HepG2 (cell line): ENCODE data around the gene MICAL3.

Experiments
- MAFK ChIP-seq, 2 experiments: IDR thresholded peaks in 1 of 2; conservative IDR thresholded peaks in 1 of 2; 2 replicates each; pipeline ENCODE4 v1.6.1; 2011; ENCODE audit warnings: improper control_type of control experiment in 2 of 2, low read length in 2 of 2
- MED13 ChIP-seq: sonication (generic); formaldehyde crosslinking; IDR thresholded peaks from 2 replicates; pipeline ENCODE4 v1.5.0; 2020; ENCODE audit warnings: missing genetic modification reagents
- MEIS2 ChIP-seq: sonication (generic); formaldehyde crosslinking; IDR thresholded peaks from 2 replicates; pipeline ENCODE4 v1.9.0; 2021; ENCODE audit warnings: mild to moderate bottlenecking, missing genetic modification reagents
- NFE2L1 ChIP-seq: sonication (generic); formaldehyde crosslinking; IDR thresholded peaks from 2 replicates; pipeline ENCODE4 v1.4.0; 2020; ENCODE audit warnings: missing genetic modification reagents, mild to moderate bottlenecking, borderline replicate concordance
- ZBTB7A ChIP-seq: sonication (generic); formaldehyde crosslinking; IDR thresholded peaks from 2 replicates; pipeline ENCODE4 v1.8.0; 2022; ENCODE audit warnings: mild to moderate bottlenecking, missing genetic modification reagents
- ZNF124 ChIP-seq: sonication (generic); formaldehyde crosslinking; IDR thresholded peaks from 2 replicates; pipeline ENCODE4 v1.4.0; 2020; ENCODE audit warnings: missing genetic modification reagents
- TF ChIP-seq, protein P1 (sequence below): sonication (generic); formaldehyde crosslinking; IDR thresholded peaks from 2 replicates; pipeline ENCODE4 v1.4.0; 2020; ENCODE audit warnings: missing genetic modification reagents

DNA sequence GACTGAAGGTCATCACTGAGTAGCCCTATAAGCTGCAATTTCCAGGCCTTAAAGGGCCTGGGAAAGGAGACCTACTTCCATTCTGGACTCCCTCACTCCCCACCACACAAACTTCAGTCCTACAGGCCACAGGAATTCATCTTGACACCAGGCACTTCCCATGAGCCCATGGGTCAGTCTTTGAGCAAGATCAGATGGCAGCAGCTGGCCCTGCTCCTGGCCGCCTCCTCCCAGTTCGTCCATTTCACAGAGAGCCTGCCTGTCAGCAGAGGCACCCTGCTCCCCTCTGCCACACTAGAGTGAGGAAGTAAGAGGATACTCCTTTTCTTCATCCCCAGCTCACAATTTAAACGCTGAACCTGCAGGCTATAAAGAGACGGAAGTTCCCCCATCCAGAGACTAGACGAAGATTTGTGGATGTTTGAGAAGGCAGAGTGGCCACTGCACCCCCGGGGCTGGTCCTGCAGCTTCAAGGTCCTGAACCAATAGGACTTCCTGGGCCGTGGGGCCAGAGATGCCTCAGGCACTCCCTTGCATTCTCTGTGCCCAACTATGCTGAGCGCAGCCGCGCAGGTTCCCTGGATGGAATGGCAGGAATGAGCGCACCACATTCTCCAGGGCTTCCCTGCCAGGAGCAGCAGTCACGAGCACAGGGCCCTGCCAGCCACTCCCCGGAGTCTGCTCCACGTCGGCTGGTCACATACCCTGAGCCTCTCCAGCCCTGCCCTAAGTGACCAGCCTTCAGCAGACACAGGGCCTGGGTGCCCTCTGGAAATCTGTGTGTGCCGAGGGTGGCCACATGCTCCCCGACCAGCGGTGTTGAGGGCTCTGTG is 216.6 kb downstream of the MICAL3 start:
- TF ChIP-seq MAFK (conservative IDR thresholded peaks at IDR 0.05 in 1 of 2, IDR thresholded peaks at IDR 0.05 in 1 of 2; ENCODE audit: low read length in 2 of 2) = no peak
- TF ChIP-seq MEIS2 (CRISPR knock-in tag) = no peak
- TF ChIP-seq NFE2L1 (CRISPR knock-in tag) = no peak
- TF ChIP-seq ZNF124 (CRISPR knock-in tag) = no peak
- no peak for TF ChIP-seq MED13
- no peak for TF ChIP-seq ZBTB7A (CRISPR knock-in tag)
- TF ChIP-seq, protein P1, sequence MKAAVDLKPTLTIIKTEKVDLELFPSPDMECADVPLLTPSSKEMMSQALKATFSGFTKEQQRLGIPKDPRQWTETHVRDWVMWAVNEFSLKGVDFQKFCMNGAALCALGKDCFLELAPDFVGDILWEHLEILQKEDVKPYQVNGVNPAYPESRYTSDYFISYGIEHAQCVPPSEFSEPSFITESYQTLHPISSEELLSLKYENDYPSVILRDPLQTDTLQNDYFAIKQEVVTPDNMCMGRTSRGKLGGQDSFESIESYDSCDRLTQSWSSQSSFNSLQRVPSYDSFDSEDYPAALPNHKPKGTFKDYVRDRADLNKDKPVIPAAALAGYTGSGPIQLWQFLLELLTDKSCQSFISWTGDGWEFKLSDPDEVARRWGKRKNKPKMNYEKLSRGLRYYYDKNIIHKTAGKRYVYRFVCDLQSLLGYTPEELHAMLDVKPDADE (CRISPR knock-in tag) = no peak
